Esophagus muscularis mucosa (tissue), 4 donors: Measurements from ENCODE around the gene TIMM10. TPM values are rescaled to one million over a fixed set of nuclear protein-coding genes. Genes with fewer than 3 reads are reported as not detected.

Source experiments
- DNase-seq: peaks from one replicate; pipeline ENCODE4 v3.0.0-alpha.2; 2017; ENCODE audit errors: extremely low spot score
- H3K27ac ChIP-seq, 4 donors: fragments of 200-600 bp; sonication (generic); replicated peaks in 1 of 4; 1 replicate in 3 of 4; 2 replicates in 1 of 4; pipeline ENCODE4 v1.5.1; 2016 to 2019; ENCODE audit warnings: mild to moderate bottlenecking in 1 of 4
- H3K27me3 ChIP-seq, 4 donors: fragments of 200-600 bp; sonication (generic); one replicate each; pipeline versions ENCODE4 v1.5.1 to v1.6.0; 2016 to 2019
- H3K36me3 ChIP-seq, 4 donors: fragments of 200-600 bp; sonication (generic); one replicate each; pipeline ENCODE4 v1.5.1; 2016 to 2019
- H3K4me1 ChIP-seq, 4 donors: fragments of 200-600 bp; sonication (generic); one replicate each; pipeline ENCODE4 v1.5.1; 2016 to 2019
- H3K4me3 ChIP-seq, 4 donors: fragments of 200-600 bp; sonication (generic); 1 replicate in 2 of 4; 2 replicates in 2 of 4; pipeline ENCODE4 v1.5.1; 2016 to 2019; ENCODE audit warnings: mild to moderate bottlenecking in 4 of 4, moderate library complexity in 1 of 4
- H3K9me3 ChIP-seq, 4 donors: fragments of 200-600 bp; sonication (generic); 1 replicate in 3 of 4; 2 replicates in 1 of 4; pipeline ENCODE4 v1.5.1; 2016 to 2019
- EP300 ChIP-seq: sonication (generic); formaldehyde crosslinking; IDR thresholded peaks from one replicate; pipeline ENCODE4 v1.6.1; 2017; ENCODE audit warnings: antibody characterized with exemption
- POLR2A ChIP-seq: fragments of 450-650 bp; IDR thresholded peaks from one replicate; pipeline ENCODE4 v1.6.1; 2017; ENCODE audit warnings: antibody characterized with exemption, moderate library complexity, mild to moderate bottlenecking, low read depth
- POLR2AphosphoS5 ChIP-seq, 2 donors: sonication (generic); formaldehyde crosslinking; IDR thresholded peaks; one replicate each; pipeline ENCODE4 v1.6.1; 2017; ENCODE audit warnings: antibody characterized with exemption in 2 of 2
- WGBS: methylation state at CpG from one replicate; pipeline ENCODE4 v1.1.5; 2018; 5-methylcytosine and 5-hydroxymethylcytosine counted together
- intact Hi-C: fragments of 100-400 bp; cut with DNase I; formaldehyde crosslinking; loops from one replicate; pipeline ENCODE4 v1.15.1; 2023
- small RNA-seq, 3 donors: library from RNA; depleted of rRNA; stranded (forward); fragments of <200 nt; gene quantifications; one replicate each; pipeline ENCODE3, GENCODE V24; 2016
- total RNA-seq, 4 donors: library from RNA; depleted of rRNA; stranded (reverse); fragments of >200 nt; gene quantifications; one replicate each; pipeline versions ENCODE4 v1.1.0 to v1.2.1, GENCODE V29; 2016
- TF ChIP-seq, protein P1 (sequence below), 3 experiments: fragments of 200-600 bp in 2 of 3; fragments of 450-650 bp in 1 of 3; sonication (generic) in 2 of 3; IDR thresholded peaks; one replicate each; pipeline ENCODE4 v1.5.1; 2017 to 2019; ENCODE audit warnings: antibody characterized with exemption in 3 of 3, mild to moderate bottlenecking in 2 of 3, moderate library complexity in 1 of 3

TIMM10 gene
- total RNA-seq, 4 donors from 2014 or later = 41.9 to 49.1 (median 43.1) TPM

GRCh38 chr11:57480409-57481137 lies 50.0 kb downstream of the TIMM10 start:
- no peak overlapping the region for H3K27ac ChIP-seq
- 35% methylated on average over 9 of the region's 9 CpGs for WGBS
- H3K36me3 ChIP-seq = peaks cover 14 to 25% (median 17%) of the 10 kb centered on the region in 4 donors
- intact Hi-C loops = loop anchor here (5.0 kb wide), 1 partner anchor 133 kb away; no protein-coding TSS in a partner anchor
- H3K9me3 ChIP-seq = no peaks in the 10 kb centered on the region
- no peak for DNase-seq
- H3K27me3 ChIP-seq = peaks cover 0 to 55% (median 16%) of the 10 kb centered on the region in 4 donors
- H3K4me3 ChIP-seq = no peak overlapping the region
- TF ChIP-seq EP300 (no peak), POLR2A (no peak), POLR2AphosphoS5 (IDR thresholded peaks at IDR 0.05) (no peak)
- TF ChIP-seq, protein P1, sequence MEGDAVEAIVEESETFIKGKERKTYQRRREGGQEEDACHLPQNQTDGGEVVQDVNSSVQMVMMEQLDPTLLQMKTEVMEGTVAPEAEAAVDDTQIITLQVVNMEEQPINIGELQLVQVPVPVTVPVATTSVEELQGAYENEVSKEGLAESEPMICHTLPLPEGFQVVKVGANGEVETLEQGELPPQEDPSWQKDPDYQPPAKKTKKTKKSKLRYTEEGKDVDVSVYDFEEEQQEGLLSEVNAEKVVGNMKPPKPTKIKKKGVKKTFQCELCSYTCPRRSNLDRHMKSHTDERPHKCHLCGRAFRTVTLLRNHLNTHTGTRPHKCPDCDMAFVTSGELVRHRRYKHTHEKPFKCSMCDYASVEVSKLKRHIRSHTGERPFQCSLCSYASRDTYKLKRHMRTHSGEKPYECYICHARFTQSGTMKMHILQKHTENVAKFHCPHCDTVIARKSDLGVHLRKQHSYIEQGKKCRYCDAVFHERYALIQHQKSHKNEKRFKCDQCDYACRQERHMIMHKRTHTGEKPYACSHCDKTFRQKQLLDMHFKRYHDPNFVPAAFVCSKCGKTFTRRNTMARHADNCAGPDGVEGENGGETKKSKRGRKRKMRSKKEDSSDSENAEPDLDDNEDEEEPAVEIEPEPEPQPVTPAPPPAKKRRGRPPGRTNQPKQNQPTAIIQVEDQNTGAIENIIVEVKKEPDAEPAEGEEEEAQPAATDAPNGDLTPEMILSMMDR (IDR thresholded peaks at IDR 0.05) = peak; percentile 52 to 76 (median 61)
- peaks cover 21 to 34% (median 31%) of the 10 kb centered on the region in 4 donors for H3K4me1 ChIP-seq

- H3K4me3 ChIP-seq = no peak overlapping the region
- H3K4me1 ChIP-seq = peaks cover 23 to 37% (median 32%) of the 10 kb centered on the region in 4 donors
- no peaks in the 10 kb centered on the region for H3K9me3 ChIP-seq
- H3K27me3 ChIP-seq = peaks cover 0 to 57% (median 18%) of the 10 kb centered on the region in 4 donors
- intact Hi-C loops = loop anchor here (5.0 kb wide), 1 partner anchor 133 kb away; no protein-coding TSS in a partner anchor
- no peak overlapping the region for H3K27ac ChIP-seq
- 40% methylated on average over 4 of the region's 4 CpGs for WGBS
- peaks cover 7 to 18% (median 11%) of the 10 kb centered on the region in 4 donors for H3K36me3 ChIP-seq
- DNase-seq = no peak
- no peak for TF ChIP-seq POLR2A
- no peak for TF ChIP-seq EP300
- TF ChIP-seq, protein P1 (IDR thresholded peaks at IDR 0.05) = no peak
- no peak for TF ChIP-seq POLR2AphosphoS5 (IDR thresholded peaks at IDR 0.05)
Observed at GRCh38 chr11:57479911-57480310, 50.6 kb downstream of the TIMM10 start.

GRCh38 chr11:57479021-57479663 lies 51.4 kb downstream of the TIMM10 start:
- no peak for TF ChIP-seq POLR2AphosphoS5 (IDR thresholded peaks at IDR 0.05)
- no peak for TF ChIP-seq POLR2A
- TF ChIP-seq, protein P1 (IDR thresholded peaks at IDR 0.05) = no peak
- no peak for TF ChIP-seq EP300
- no peak for DNase-seq
- Histone ChIP-seq H3K9me3 (no peaks in the 10 kb centered on the region), H3K27ac (no peak overlapping the region), H3K36me3 (peaks cover 0 to 10% (median 3%) of the 10 kb centered on the region in 4 donors), H3K4me1 (peaks cover 23 to 37% (median 32%) of the 10 kb centered on the region in 4 donors), H3K27me3 (peaks cover 0 to 57% (median 21%) of the 10 kb centered on the region in 4 donors), H3K4me3 (no peak overlapping the region)
- 36% methylated on average over 11 of the region's 11 CpGs for WGBS
- intact Hi-C loops = no loop called here

Small RNAs within 50 kb of the gene (small RNA-seq; reads per million reads assigned to genes)
- gene RN7SL605P = 0 reads per million in 3 donors

Other genes starting within 250 kb of the TIMM10 start
- gene TNKS1BP1, start 205.8 kb downstream of the TIMM10 start, total RNA-seq = 100 to 1,000 TPM in 3 of 4 donors, 10 to 100 TPM in 1; 93.9 to 215 (median 124) TPM
- 100 to 1,000 TPM in 1 of 4 donors, 10 to 100 TPM in 3; 74.6 to 101 (median 88.1) TPM for gene SSRP1, start 194.9 kb downstream of the TIMM10 start, total RNA-seq
- gene P2RX3, start 192.4 kb downstream of the TIMM10 start, total RNA-seq = not detected
- not detected for gene PRG3, start 149.6 kb downstream of the TIMM10 start, total RNA-seq
- gene PRG2, start 140.1 kb downstream of the TIMM10 start, total RNA-seq = under 1 TPM in 1 of 4 donors, not detected in 3; 0.33 TPM
- gene SLC43A3, start 103.6 kb downstream of the TIMM10 start, total RNA-seq = 10 to 100 TPM; 26.6 to 90.4 (median 77.0) TPM
- 1 to 10 TPM in 1 of 4 donors, under 1 TPM in 2, not detected in 1; 0.33 to 1.1 (median 0.91) TPM for gene RTN4RL2, start 70.2 kb downstream of the TIMM10 start, total RNA-seq
- 10 to 100 TPM; 17.7 to 33.2 (median 23.5) TPM for gene SLC43A1, start 15.1 kb downstream of the TIMM10 start, total RNA-seq
- not detected for gene SMTNL1, start 6.8 kb upstream of the TIMM10 start, total RNA-seq
- 10 to 100 TPM; 15.8 to 40.3 (median 32.8) TPM for gene UBE2L6, start 36.9 kb upstream of the TIMM10 start, total RNA-seq
- gene SERPING1, start 66.9 kb upstream of the TIMM10 start, total RNA-seq = 100 to 1,000 TPM; 290 to 585 (median 569) TPM
- 1 to 10 TPM in 2 of 4 donors, under 1 TPM in 2; 0.50 to 2.5 (median 1.0) TPM for gene YPEL4, start 119.2 kb upstream of the TIMM10 start, total RNA-seq
- 10 to 100 TPM in 3 of 4 donors, 1 to 10 TPM in 1; 8.3 to 18.1 (median 14.7) TPM for gene CLP1, start 127.0 kb upstream of the TIMM10 start, total RNA-seq
- gene ZDHHC5, start 137.4 kb upstream of the TIMM10 start, total RNA-seq = 10 to 100 TPM; 36.5 to 57.7 (median 47.8) TPM
- gene MED19, start 181.5 kb upstream of the TIMM10 start, total RNA-seq = 10 to 100 TPM in 3 of 4 donors, 1 to 10 TPM in 1; 5.8 to 26.1 (median 11.8) TPM
- gene TMX2, start 181.8 kb upstream of the TIMM10 start, total RNA-seq = 10 to 100 TPM; 31.1 to 52.8 (median 46.1) TPM
- gene SELENOH, start 210.7 kb upstream of the TIMM10 start, total RNA-seq = 100 to 1,000 TPM in 1 of 4 donors, 10 to 100 TPM in 3; 71.4 to 109 (median 82.6) TPM
- not detected for gene BTBD18, start 221.1 kb upstream of the TIMM10 start, total RNA-seq
- gene CTNND1, start 231.0 kb upstream of the TIMM10 start, total RNA-seq = 100 to 1,000 TPM in 1 of 4 donors, 10 to 100 TPM in 3; 78.1 to 101 (median 89.5) TPM